Trophoblast cell (in vitro differentiated cells and primary cell): Measurements from ENCODE around the gene KRT86.

Experiments used
- DNase-seq, 2 donors: peaks; one replicate each; pipeline ENCODE4 v3.0.0-alpha.2; 2016
- H2AFZ ChIP-seq: 2 replicates; pipeline ENCODE4 v1.6.1; 2013; ENCODE audit warnings: low read length, moderate library complexity, mild to moderate bottlenecking; ENCODE audit not compliant: insufficient read depth, poor library complexity
- H2AK5ac ChIP-seq: 2 replicates; pipeline ENCODE4 v1.6.1; 2013; ENCODE audit warnings: mild to moderate bottlenecking, low read length
- H2BK120ac ChIP-seq: 2 replicates; pipeline ENCODE4 v1.6.1; 2013; ENCODE audit warnings: low read length, mild to moderate bottlenecking, moderate library complexity; ENCODE audit not compliant: insufficient read depth, poor library complexity
- H2BK12ac ChIP-seq: 2 replicates; pipeline ENCODE4 v1.6.1; 2013; ENCODE audit warnings: mild to moderate bottlenecking, low read length, moderate library complexity
- H2BK5ac ChIP-seq: 2 replicates; pipeline ENCODE4 v1.6.1; 2013; ENCODE audit warnings: low read length, low read depth, moderate library complexity, mild to moderate bottlenecking; ENCODE audit not compliant: poor library complexity
- H3K14ac ChIP-seq: 2 replicates; pipeline ENCODE4 v1.6.1; 2013; ENCODE audit warnings: mild to moderate bottlenecking, low read length
- H3K18ac ChIP-seq: 2 replicates; pipeline ENCODE4 v1.6.1; 2013; ENCODE audit warnings: mild to moderate bottlenecking, low read length
- H3K23ac ChIP-seq: 2 replicates; pipeline ENCODE4 v1.6.1; 2013; ENCODE audit warnings: low read length
- H3K27ac ChIP-seq: 2 replicates; pipeline ENCODE4 v1.5.1; 2013; ENCODE audit warnings: low read depth, mild to moderate bottlenecking, inconsistent platforms, low read length, moderate library complexity
- H3K27me3 ChIP-seq: 2 replicates; pipeline ENCODE4 v1.6.1; 2013; ENCODE audit warnings: inconsistent platforms, mild to moderate bottlenecking, low read length, moderate library complexity; ENCODE audit not compliant: insufficient read depth
- H3K36me3 ChIP-seq, 2 experiments: 1 replicate in 1 of 2; 2 replicates in 1 of 2; pipeline ENCODE4 v1.6.1; 2013; ENCODE audit warnings: low read length in 2 of 2, mild to moderate bottlenecking in 2 of 2, moderate library complexity in 1 of 2; ENCODE audit not compliant: insufficient read depth in 2 of 2, control insufficient read depth in 1 of 2
- H3K4ac ChIP-seq: 2 replicates; pipeline ENCODE4 v1.6.1; 2013; ENCODE audit warnings: low read depth, mild to moderate bottlenecking, low read length, moderate library complexity
- H3K4me1 ChIP-seq, 2 experiments: 1 replicate in 1 of 2; 2 replicates in 1 of 2; pipeline ENCODE4 v1.6.1; 2013; ENCODE audit warnings: low read length in 2 of 2, mild to moderate bottlenecking in 2 of 2, moderate library complexity in 1 of 2; ENCODE audit not compliant: insufficient read depth in 2 of 2, control insufficient read depth in 1 of 2
- H3K4me2 ChIP-seq: 2 replicates; pipeline ENCODE4 v1.6.1; 2013; ENCODE audit warnings: inconsistent platforms, mild to moderate bottlenecking, low read length, moderate library complexity
- H3K4me3 ChIP-seq: 2 replicates; pipeline ENCODE4 v1.5.1; 2013; ENCODE audit warnings: mild to moderate bottlenecking, low read depth, low read length, inconsistent platforms
- H3K79me1 ChIP-seq: one replicate; pipeline ENCODE4 v1.6.1; 2013; ENCODE audit warnings: low read length
- H3K79me2 ChIP-seq: 2 replicates; pipeline ENCODE4 v1.6.1; 2013; ENCODE audit warnings: low read length, mild to moderate bottlenecking; ENCODE audit not compliant: control insufficient read depth, insufficient read depth, poor library complexity
- H3K9ac ChIP-seq: 2 replicates; pipeline ENCODE4 v1.6.1; 2013; ENCODE audit warnings: mild to moderate bottlenecking, low read length
- H3K9me3 ChIP-seq: 2 replicates; pipeline ENCODE4 v1.6.1; 2013; ENCODE audit warnings: low read depth, mild to moderate bottlenecking, control low read depth, inconsistent platforms, low read length; ENCODE audit not compliant: insufficient read depth
- H4K12ac ChIP-seq: 2 replicates; pipeline ENCODE4 v1.6.1; 2013; ENCODE audit warnings: low read depth, mild to moderate bottlenecking, low read length, moderate library complexity
- H4K8ac ChIP-seq: 2 replicates; pipeline ENCODE4 v1.6.1; 2013; ENCODE audit warnings: low read depth, mild to moderate bottlenecking, low read length, moderate library complexity
- H4K91ac ChIP-seq: one replicate; pipeline ENCODE4 v1.6.1; 2013; ENCODE audit warnings: low read depth, mild to moderate bottlenecking, low read length, moderate library complexity
- WGBS: extraction: QIAGEN DNeasy Blood & Tissue Kit; methylation state at CpG from one replicate; pipeline ENCODE4 v1.1.7; 2013; ENCODE audit warnings: missing lambda C conversion rate; ENCODE audit not compliant: insufficient read length, insufficient coverage; ENCODE audit errors: extremely low coverage; 5-methylcytosine and 5-hydroxymethylcytosine counted together

The KRT86 gene

DNA sequence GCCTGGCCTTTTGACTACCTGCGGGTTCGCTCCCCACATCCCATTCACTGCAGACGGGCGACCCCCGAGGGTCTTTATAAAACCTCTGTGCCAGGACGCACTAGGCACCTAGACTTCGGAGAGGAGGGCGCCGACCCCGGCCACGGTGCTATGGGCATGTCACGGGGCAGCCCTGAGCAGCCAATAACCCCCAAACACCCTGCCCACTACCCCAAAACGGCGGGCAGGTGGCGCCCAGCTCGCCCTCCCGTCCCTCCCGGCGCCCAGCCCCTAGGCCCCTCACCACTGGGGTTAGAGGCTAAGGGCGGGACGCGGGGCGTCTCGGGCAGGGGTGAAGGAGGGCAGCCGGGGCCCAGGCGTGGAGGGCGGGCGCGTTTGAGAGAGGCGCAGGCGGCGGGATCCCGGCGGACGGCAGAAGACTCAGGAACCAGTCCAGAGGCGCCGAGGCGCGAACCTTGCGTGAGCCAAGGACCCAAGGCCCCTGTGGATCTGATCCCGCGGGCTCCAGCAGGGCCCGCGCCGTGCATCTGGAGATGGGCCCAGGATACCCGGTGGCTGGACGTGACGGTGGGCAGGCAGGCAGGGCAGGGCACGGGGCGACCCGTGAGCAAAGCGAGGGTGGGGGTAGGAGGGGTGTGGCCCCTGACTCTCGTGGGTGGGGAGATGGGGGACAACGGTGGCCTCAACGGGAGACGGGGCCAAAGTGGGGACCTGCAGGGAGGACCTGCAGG is 81.8 kb downstream of the KRT86 start:
- Histone ChIP-seq H2BK5ac (no peak overlapping the region), H4K91ac (no peak overlapping the region), H3K4me3 (no peak overlapping the region), H2BK120ac (no peak overlapping the region), H3K4me1 (no peaks in the 10 kb centered on the region), H4K8ac (no peak overlapping the region), H3K9ac (no peak overlapping the region), H3K79me2 (no peaks in the 10 kb centered on the region), H3K27ac (no peak overlapping the region), H3K9me3 (peaks cover 2% of the 10 kb centered on the region), H3K36me3 (no peaks in the 10 kb centered on the region), H2AFZ (no peak overlapping the region), H3K79me1 (no peaks in the 10 kb centered on the region), H2BK12ac (no peak overlapping the region), H3K23ac (no peak overlapping the region), H3K4me2 (no peak overlapping the region), H3K27me3 (no peaks in the 10 kb centered on the region), H3K4ac (no peak overlapping the region), H3K18ac (no peak overlapping the region), H4K12ac (no peak overlapping the region), H3K14ac (no peak overlapping the region), H2AK5ac (no peak overlapping the region)
- DNase-seq: no peak
- WGBS: no CpG with 5 or more reads among the region's 56 CpGs

DNA sequence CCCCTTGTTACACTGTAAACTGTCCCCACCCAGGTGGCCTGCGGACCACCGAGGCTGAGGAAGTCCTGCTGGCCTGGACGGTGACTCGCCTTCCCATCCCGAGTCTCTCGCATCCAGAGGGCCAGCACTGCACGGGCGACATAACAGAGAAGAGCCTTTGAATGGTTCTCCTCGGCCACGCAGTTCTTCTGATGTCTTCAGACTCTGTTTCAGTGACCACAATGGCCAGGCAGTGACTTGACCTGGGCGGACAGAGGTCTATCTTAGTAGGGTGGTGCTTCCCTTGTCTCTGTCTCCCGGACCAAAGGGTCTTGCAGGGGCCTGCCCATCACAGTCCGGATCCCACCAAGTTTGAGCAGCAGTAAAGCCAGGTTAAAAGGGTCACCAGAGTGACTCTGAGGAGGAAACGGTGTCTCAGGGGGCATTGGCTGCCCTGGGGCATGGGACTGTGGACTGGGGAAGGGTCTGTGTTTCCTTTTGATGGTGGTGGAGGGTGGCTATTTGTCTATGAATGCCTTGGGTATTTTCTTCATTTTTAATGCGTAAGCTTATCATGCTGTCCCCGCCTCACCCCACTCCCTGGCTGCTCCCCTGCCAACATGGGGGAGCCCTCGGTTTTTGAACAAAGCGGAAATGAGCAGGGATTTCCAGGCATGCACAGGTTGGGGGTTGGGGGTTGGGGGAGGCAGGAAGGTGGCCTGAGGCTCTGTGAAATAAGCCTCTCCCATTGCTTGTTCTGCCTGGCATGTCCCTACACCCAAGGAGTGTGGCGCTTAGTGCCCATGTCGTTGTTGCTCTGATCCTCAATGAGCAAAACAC is 82.5 kb downstream of the KRT86 start:
- Histone ChIP-seq H3K27ac (no peak overlapping the region), H4K8ac (no peak overlapping the region), H3K36me3 (no peaks in the 10 kb centered on the region), H3K79me2 (no peaks in the 10 kb centered on the region), H3K79me1 (no peaks in the 10 kb centered on the region), H2AK5ac (no peak overlapping the region), H3K4me2 (no peak overlapping the region), H3K4me3 (no peak overlapping the region), H3K4ac (no peak overlapping the region), H3K14ac (no peak overlapping the region), H2BK12ac (no peak overlapping the region), H3K4me1 (no peaks in the 10 kb centered on the region), H3K23ac (no peak overlapping the region), H3K27me3 (no peaks in the 10 kb centered on the region), H4K12ac (no peak overlapping the region), H3K9ac (no peak overlapping the region), H2BK120ac (no peak overlapping the region), H3K9me3 (peaks cover 2% of the 10 kb centered on the region), H2BK5ac (no peak overlapping the region), H2AFZ (no peak overlapping the region), H3K18ac (no peak overlapping the region), H4K91ac (no peak overlapping the region)
- no CpG with 5 or more reads among the region's 20 CpGs for WGBS
- DNase-seq: no peak
